ENCODE data around the gene KCNC4. TPM values are rescaled to one million over a fixed set of nuclear protein-coding genes. Genes with fewer than 3 reads are reported as not detected.
A peak's percentile ranks its signal among the peaks of the same experiment; 100 is the strongest.

KCNC4 gene
- total RNA-seq, 1 experiment from 2014 or later, result 8.9 TPM

DNA sequence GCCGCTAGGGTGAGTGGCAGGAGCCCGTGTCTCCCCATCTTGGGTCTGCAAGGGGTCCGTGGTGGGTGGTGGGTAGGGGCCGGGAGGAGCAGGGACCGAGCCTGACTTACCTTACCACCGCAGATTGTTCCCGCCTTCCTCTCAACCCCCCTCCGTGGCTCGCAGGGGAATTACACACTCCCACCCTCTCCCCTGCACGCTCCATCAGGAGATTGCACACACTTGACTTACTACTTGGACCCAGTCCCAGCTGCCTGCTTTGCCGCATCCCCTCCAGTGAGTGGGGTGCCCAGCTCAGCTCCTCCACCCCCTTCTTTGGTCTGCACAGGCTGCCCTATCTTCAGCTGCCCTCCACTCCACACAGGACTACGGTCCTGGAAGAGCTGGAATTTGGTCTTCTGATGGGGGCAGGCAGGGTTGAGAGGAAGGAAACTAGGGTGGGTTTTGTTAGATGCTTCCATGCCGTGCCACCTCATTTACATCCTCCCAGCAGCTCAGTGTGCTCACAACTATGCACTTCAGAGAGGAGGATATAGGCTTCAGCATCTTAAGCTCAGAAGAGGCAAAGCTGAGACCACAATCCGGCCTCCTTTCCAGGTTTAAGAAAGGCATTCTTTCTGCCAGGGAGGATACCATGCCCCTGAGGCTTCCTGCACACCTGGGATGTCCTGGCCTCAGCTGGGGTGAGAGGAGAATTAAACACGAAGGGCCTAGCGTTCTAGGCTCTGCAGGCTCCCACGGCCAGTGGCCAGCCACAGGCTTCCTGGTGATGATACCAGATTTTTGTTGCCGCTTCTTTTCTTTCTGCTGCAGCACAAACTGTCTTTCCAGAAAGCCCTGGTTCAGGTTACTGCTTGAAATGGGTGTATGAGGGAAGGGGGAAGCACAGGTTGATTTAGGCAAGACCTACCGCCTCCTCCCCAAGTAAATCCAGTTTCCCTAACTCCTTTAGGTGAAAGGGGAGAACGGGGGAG is 2.3 kb downstream of the KCNC4 start:
- Histone ChIP-seq H3K9me3 (ENCODE audit: control insufficient read depth, low read depth, low read length) (no peaks in the 10 kb centered on the region), H3K79me1 (ENCODE audit: insufficient read depth, low read depth, low read length, poor library complexity, severe bottlenecking) (no peaks in the 10 kb centered on the region), H3K23me2 (ENCODE audit: insufficient read length, low read depth, low read length, poor library complexity, severe bottlenecking) (peaks cover 19% of the 10 kb centered on the region), H4K91ac (ENCODE audit: insufficient read length, low read depth, low read length) (no peak overlapping the region), H3K27ac (ENCODE audit: insufficient read length, low read depth, low read length) (no peak overlapping the region), H3K9ac (ENCODE audit: extremely low read depth, insufficient read length, low read length) (no peak overlapping the region), H4K5ac (ENCODE audit: insufficient read length, low read depth, low read length) (no peak overlapping the region), H4K20me1 (ENCODE audit: control insufficient read depth, insufficient read depth, insufficient read length) (no peaks in the 10 kb centered on the region), H3K23ac (ENCODE audit: insufficient read length, low read depth, low read length) (no peak overlapping the region), H2AFZ (ENCODE audit: low read length) (no peak overlapping the region), H3K4ac (ENCODE audit: low read depth, low read length) (no peak overlapping the region), H3K56ac (ENCODE audit: insufficient read length, low read depth, low read length) (no peak overlapping the region), H2BK12ac (ENCODE audit: insufficient read length, low read depth, low read length) (no peak overlapping the region), H2BK20ac (ENCODE audit: low read depth, low read length, poor library complexity, severe bottlenecking) (no peak overlapping the region), H4K8ac (replicated peaks; ENCODE audit: insufficient read length, low read depth, low read length) (no peak overlapping the region), H3K4me1 (ENCODE audit: insufficient read depth, low read length) (peaks cover 3% of the 10 kb centered on the region; the same call in 1 of the 2 replicates), H3K79me2 (ENCODE audit: insufficient read depth, low read length) (no peaks in the 10 kb centered on the region), H2AK5ac (ENCODE audit: insufficient read length, low read length) (no peak overlapping the region), H3K4me2 (ENCODE audit: insufficient read depth, insufficient read length, low read length) (peak overlapping the region; percentile 77), H3K27me3 (ENCODE audit: insufficient read depth, low read length) (peaks cover 9% of the 10 kb centered on the region), H3T11ph (ENCODE audit: low read length) (no peak overlapping the region), H2BK120ac (ENCODE audit: low read depth, low read length, poor library complexity, severe bottlenecking) (no peak overlapping the region), H2BK5ac (ENCODE audit: insufficient read length, low read length) (no peak overlapping the region), H2BK15ac (ENCODE audit: low read depth, low read length) (no peak overlapping the region), H3K18ac (ENCODE audit: insufficient read length, low read depth, low read length) (no peak overlapping the region), H3K14ac (ENCODE audit: insufficient read depth, low read length) (no peak overlapping the region)
- Mint-ChIP-seq H3K9me3 (no peaks in the 10 kb centered on the region; a peak in 2 of 5 replicates), H3K27ac (no peak overlapping the region; a peak in 2 of 7 replicates), H3K4me3 (peak overlapping the region; percentile 57 to 80), H3K4me1 (peaks cover 29 to 40% of the 10 kb centered on the region in 2 experiments), H3K27me3 (ENCODE audit: low read depth) (peaks cover 44% of the 10 kb centered on the region), H3K36me3 (ENCODE audit: insufficient read depth in 1 of 3, low read depth in 3 of 3) (peaks cover 0 to 2% (median 0%) of the 10 kb centered on the region in 3 experiments; a peak in 3 of 7 replicates)
- no CpG with 5 or more reads among the region's 20 CpGs for WGBS (ENCODE audit: extremely low coverage, insufficient read length, low lambda C conversion rate)
- peak; percentile 34 for DNase-seq
- TF ChIP-seq, protein P1, sequence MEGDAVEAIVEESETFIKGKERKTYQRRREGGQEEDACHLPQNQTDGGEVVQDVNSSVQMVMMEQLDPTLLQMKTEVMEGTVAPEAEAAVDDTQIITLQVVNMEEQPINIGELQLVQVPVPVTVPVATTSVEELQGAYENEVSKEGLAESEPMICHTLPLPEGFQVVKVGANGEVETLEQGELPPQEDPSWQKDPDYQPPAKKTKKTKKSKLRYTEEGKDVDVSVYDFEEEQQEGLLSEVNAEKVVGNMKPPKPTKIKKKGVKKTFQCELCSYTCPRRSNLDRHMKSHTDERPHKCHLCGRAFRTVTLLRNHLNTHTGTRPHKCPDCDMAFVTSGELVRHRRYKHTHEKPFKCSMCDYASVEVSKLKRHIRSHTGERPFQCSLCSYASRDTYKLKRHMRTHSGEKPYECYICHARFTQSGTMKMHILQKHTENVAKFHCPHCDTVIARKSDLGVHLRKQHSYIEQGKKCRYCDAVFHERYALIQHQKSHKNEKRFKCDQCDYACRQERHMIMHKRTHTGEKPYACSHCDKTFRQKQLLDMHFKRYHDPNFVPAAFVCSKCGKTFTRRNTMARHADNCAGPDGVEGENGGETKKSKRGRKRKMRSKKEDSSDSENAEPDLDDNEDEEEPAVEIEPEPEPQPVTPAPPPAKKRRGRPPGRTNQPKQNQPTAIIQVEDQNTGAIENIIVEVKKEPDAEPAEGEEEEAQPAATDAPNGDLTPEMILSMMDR (conservative IDR thresholded peaks at IDR 0.05), result no peak

Data from H9 (cell line).